Tibial nerve (tissue), 4 donors: Measurements from ENCODE around the gene TRPT1. TPM values are rescaled to one million over a fixed set of nuclear protein-coding genes. Genes with fewer than 3 reads are reported as not detected.

ENCODE experiments used
- DNase-seq, 2 donors: peaks; one replicate each; pipeline ENCODE4 v3.0.0-alpha.2; 2019; ENCODE audit warnings: low spot score in 2 of 2
- H3K27ac ChIP-seq, 4 donors: fragments of 200-600 bp; sonication (generic) in 3 of 4; one replicate each; pipeline ENCODE4 v1.5.1; 2017 to 2019; ENCODE audit warnings: mild to moderate bottlenecking in 1 of 4
- H3K27me3 ChIP-seq, 2 donors: fragments of 200-600 bp; sonication (generic) in 1 of 2; one replicate each; pipeline versions ENCODE4 v1.5.1 to v1.6.0; 2017 to 2019
- H3K36me3 ChIP-seq, 3 donors: fragments of 200-600 bp; sonication (generic); one replicate each; pipeline ENCODE4 v1.5.1; 2018 to 2019
- H3K4me1 ChIP-seq, 4 donors: fragments of 200-600 bp; sonication (generic) in 3 of 4; one replicate each; pipeline ENCODE4 v1.5.1; 2017 to 2019
- H3K4me3 ChIP-seq, 4 donors: fragments of 200-600 bp; sonication (generic) in 3 of 4; one replicate each; pipeline ENCODE4 v1.5.1; 2017 to 2019; ENCODE audit warnings: mild to moderate bottlenecking in 1 of 4, moderate library complexity in 1 of 4
- H3K9me3 ChIP-seq, 4 donors: fragments of 200-600 bp; sonication (generic) in 3 of 4; one replicate each; pipeline ENCODE4 v1.5.1; 2017 to 2019
- EP300 ChIP-seq, 2 donors: sonication (generic); formaldehyde crosslinking; IDR thresholded peaks; one replicate each; pipeline ENCODE4 v1.6.1; 2017; ENCODE audit warnings: antibody characterized with exemption in 2 of 2, mild to moderate bottlenecking in 1 of 2
- POLR2A ChIP-seq, 2 donors: fragments of 450-650 bp; IDR thresholded peaks; one replicate each; pipeline ENCODE4 v1.6.1; 2017; ENCODE audit warnings: antibody characterized with exemption in 2 of 2, mild to moderate bottlenecking in 2 of 2, moderate library complexity in 2 of 2
- WGBS, 2 donors: methylation state at CpG; one replicate each; pipeline ENCODE4 v1.1.5; 2018; 5-methylcytosine and 5-hydroxymethylcytosine counted together
- total RNA-seq, 4 donors: library from RNA; depleted of rRNA; stranded (reverse); fragments of >200 nt; gene quantifications; one replicate each; pipeline ENCODE4 v1.1.0, GENCODE V29; 2016
- TF ChIP-seq, protein P1 (sequence below), 5 experiments: fragments of 200-600 bp in 3 of 5; fragments of 450-650 bp in 2 of 5; sonication (generic) in 3 of 5; IDR thresholded peaks; one replicate each; pipeline ENCODE4 v1.5.1; 2016 to 2019; ENCODE audit warnings: antibody characterized with exemption in 5 of 5, mild to moderate bottlenecking in 3 of 5, moderate library complexity in 2 of 5

TRPT1 gene
- total RNA-seq, 4 donors from 2014 or later = 64.9 to 74.7 (median 68.7) TPM

DNA sequence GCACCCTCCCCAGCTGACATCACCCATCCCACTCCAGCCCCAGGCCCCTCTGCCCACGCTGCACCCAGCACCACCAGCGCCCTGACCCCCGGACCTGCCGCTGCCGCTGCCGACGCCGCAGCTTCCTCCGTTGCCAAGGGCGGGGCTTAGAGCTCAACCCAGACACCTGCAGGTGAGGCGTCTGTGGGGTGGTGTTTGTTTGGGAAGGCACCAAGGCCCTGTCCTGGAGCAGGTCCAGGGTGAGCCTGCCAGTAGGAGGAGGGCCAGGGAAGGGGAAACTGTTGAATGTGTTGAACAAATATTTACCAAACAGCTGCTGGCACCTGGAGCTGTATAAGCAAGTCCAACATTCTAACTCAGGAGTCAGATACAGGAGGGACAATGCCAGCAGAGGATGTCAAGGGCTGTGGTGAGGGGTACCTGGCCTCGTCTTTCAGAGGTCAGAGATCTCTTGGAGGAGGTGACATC, 11.5 kb upstream of the TRPT1 start:
- H3K27me3 ChIP-seq = no peaks in the 10 kb centered on the region
- peaks cover 0 to 52% (median 36%) of the 10 kb centered on the region in 4 donors for H3K4me1 ChIP-seq
- H3K27ac ChIP-seq = peak overlapping the region in 2 of 4 donors; percentile 11 to 19
- WGBS, 2 donors = 71 to 72% methylated on average over 12 of the region's 12 CpGs
- H3K4me3 ChIP-seq = no peak overlapping the region
- DNase-seq = no peak
- no peak for TF ChIP-seq EP300 (IDR thresholded peaks at IDR 0.05)
- TF ChIP-seq, protein P1, sequence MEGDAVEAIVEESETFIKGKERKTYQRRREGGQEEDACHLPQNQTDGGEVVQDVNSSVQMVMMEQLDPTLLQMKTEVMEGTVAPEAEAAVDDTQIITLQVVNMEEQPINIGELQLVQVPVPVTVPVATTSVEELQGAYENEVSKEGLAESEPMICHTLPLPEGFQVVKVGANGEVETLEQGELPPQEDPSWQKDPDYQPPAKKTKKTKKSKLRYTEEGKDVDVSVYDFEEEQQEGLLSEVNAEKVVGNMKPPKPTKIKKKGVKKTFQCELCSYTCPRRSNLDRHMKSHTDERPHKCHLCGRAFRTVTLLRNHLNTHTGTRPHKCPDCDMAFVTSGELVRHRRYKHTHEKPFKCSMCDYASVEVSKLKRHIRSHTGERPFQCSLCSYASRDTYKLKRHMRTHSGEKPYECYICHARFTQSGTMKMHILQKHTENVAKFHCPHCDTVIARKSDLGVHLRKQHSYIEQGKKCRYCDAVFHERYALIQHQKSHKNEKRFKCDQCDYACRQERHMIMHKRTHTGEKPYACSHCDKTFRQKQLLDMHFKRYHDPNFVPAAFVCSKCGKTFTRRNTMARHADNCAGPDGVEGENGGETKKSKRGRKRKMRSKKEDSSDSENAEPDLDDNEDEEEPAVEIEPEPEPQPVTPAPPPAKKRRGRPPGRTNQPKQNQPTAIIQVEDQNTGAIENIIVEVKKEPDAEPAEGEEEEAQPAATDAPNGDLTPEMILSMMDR (IDR thresholded peaks at IDR 0.05) = no peak
- no peak for TF ChIP-seq POLR2A (IDR thresholded peaks at IDR 0.05)
- no peaks in the 10 kb centered on the region for H3K9me3 ChIP-seq
- peaks cover 0 to 33% (median 4%) of the 10 kb centered on the region in 3 donors for H3K36me3 ChIP-seq

GRCh38 chr11:64235437-64236161, 9.6 kb upstream of the TRPT1 start:
- peak overlapping the region in 2 of 4 donors; percentile 79 to 90 for H3K4me3 ChIP-seq
- TF ChIP-seq POLR2A (IDR thresholded peaks at IDR 0.05) (no peak), EP300 (IDR thresholded peaks at IDR 0.05) (no peak)
- TF ChIP-seq, protein P1 (IDR thresholded peaks at IDR 0.05) = no peak
- peaks cover 0 to 64% (median 34%) of the 10 kb centered on the region in 4 donors for H3K4me1 ChIP-seq
- no peaks in the 10 kb centered on the region for H3K27me3 ChIP-seq
- peak overlapping the region in 3 of 4 donors; percentile 86 to 94 (median 92) for H3K27ac ChIP-seq
- H3K9me3 ChIP-seq = no peaks in the 10 kb centered on the region
- no peak for DNase-seq
- peaks cover 0 to 33% (median 4%) of the 10 kb centered on the region in 3 donors for H3K36me3 ChIP-seq
- WGBS, 2 donors = 76 to 80% methylated on average over 2 to 12 of the region's 12 CpGs

GRCh38 chr11:64234647-64235379, 8.8 kb upstream of the TRPT1 start:
- Histone ChIP-seq H3K27me3 (no peaks in the 10 kb centered on the region), H3K4me1 (peaks cover 0 to 59% (median 29%) of the 10 kb centered on the region in 4 donors), H3K36me3 (peaks cover 0 to 33% (median 4%) of the 10 kb centered on the region in 3 donors), H3K4me3 (peak overlapping the region; percentile 53 to 90 (median 68)), H3K27ac (peak overlapping the region; percentile 71 to 94 (median 89)), H3K9me3 (no peaks in the 10 kb centered on the region)
- TF ChIP-seq POLR2A (IDR thresholded peaks at IDR 0.05) = peak in 1 of 2 donors; percentile 29
- TF ChIP-seq EP300 (IDR thresholded peaks at IDR 0.05) = peak in 1 of 2 donors; percentile 9
- TF ChIP-seq, protein P1 (IDR thresholded peaks at IDR 0.05) = peak in 1 of 5 experiments; percentile 40
- DNase-seq = no peak
- WGBS, 2 donors = 9 to 12% methylated on average over 11 to 13 of the region's 80 CpGs

- WGBS, 2 donors = 3 to 9% methylated on average over 24 to 33 of the region's 62 CpGs
- H3K36me3 ChIP-seq = peaks cover 0 to 30% (median 4%) of the 10 kb centered on the region in 3 donors
- H3K27ac ChIP-seq = peak within 1 kb of the TSS; percentile 71 to 94 (median 89)
- H3K4me1 ChIP-seq = peaks cover 0 to 64% (median 36%) of the 10 kb centered on the region in 4 donors
- DNase-seq = peak; percentile 53 to 55
- H3K27me3 ChIP-seq = no peaks in the 10 kb centered on the region
- no peaks in the 10 kb centered on the region for H3K9me3 ChIP-seq
- TF ChIP-seq EP300 (IDR thresholded peaks at IDR 0.05) (peak in 1 of 2 donors; percentile 67), POLR2A (IDR thresholded peaks at IDR 0.05) (peak in 1 of 2 donors; percentile 45)
- TF ChIP-seq, protein P1 (IDR thresholded peaks at IDR 0.05) = no peak
- peak within 1 kb of the TSS; percentile 57 to 90 (median 77) for H3K4me3 ChIP-seq
Observed at GRCh38 chr11:64233913-64234586, 8.1 kb upstream of the TRPT1 start, which contains the start of gene VEGFB. VEGFB (plus strand) TSS chr11:64234584; CDS start chr11:64234834, 250 bp downstream.
